GM12865 (cell line): ENCODE measurements around the gene SMC6.
A peak's percentile ranks its signal among the peaks of the same experiment; 100 is the strongest.

Experiments
- DNase-seq: peaks from one replicate; pipeline ENCODE4 v3.0.0; 2010; ENCODE audit warnings: low read depth
- H3K4me3 ChIP-seq: 2 replicates; pipeline ENCODE4 v1.5.1; 2011; ENCODE audit warnings: mild to moderate bottlenecking, low read depth, low read length, control low read depth
- CTCF ChIP-seq: IDR thresholded peaks from 2 replicates; pipeline ENCODE4 v1.5.1; 2011; ENCODE audit warnings: low read length, control low read depth, low read depth, inconsistent platforms; ENCODE audit not compliant: insufficient read depth; ENCODE audit errors: missing control alignments

The SMC6 gene

GRCh38 chr2:17740203-17740602, 13.4 kb downstream of the SMC6 start:
- no peak for DNase-seq
- no peak for TF ChIP-seq CTCF

GRCh38 chr2:17736989-17737388, 16.6 kb downstream of the SMC6 start:
- no peak for TF ChIP-seq CTCF
- no peak overlapping the region for H3K4me3 ChIP-seq
- DNase-seq: no peak

More at GRCh38 chr2:17740203-17740602, 13.4 kb downstream of the SMC6 start:
- no peak overlapping the region for H3K4me3 ChIP-seq

- no peak overlapping the region for H3K4me3 ChIP-seq
- DNase-seq: no peak
- TF ChIP-seq CTCF: no peak
Observed at GRCh38 chr2:17735864-17736263, 17.7 kb downstream of the SMC6 start.

GRCh38 chr2:17733599-17733998, 20.0 kb downstream of the SMC6 start:
- no peak for DNase-seq
- H3K4me3 ChIP-seq: no peak overlapping the region
- no peak for TF ChIP-seq CTCF

GRCh38 chr2:17729880-17730279, 23.7 kb downstream of the SMC6 start:
- DNase-seq: no peak
- no peak for TF ChIP-seq CTCF
- no peak overlapping the region for H3K4me3 ChIP-seq

- H3K4me3 ChIP-seq: no peak overlapping the region
- TF ChIP-seq CTCF: no peak
- DNase-seq: no peak
Observed at GRCh38 chr2:17728210-17728609, 25.4 kb downstream of the SMC6 start.

- no peak overlapping the region for H3K4me3 ChIP-seq
- TF ChIP-seq CTCF: peak; percentile 63
- DNase-seq: peak; percentile 19
Observed at GRCh38 chr2:17719562-17720371, 33.8 kb downstream of the SMC6 start.
